HL-60 (cell line): ENCODE results near the gene ZNF35.

ENCODE experiments used
- DNase-seq, 2 experiments: peaks; one replicate each; pipeline ENCODE4 v3.0.0-alpha.2; 2010 to 2020; ENCODE audit warnings: low read depth in 1 of 2, low spot score in 1 of 2
- H3K27ac ChIP-seq: fragments of 250-450 bp; sonication (Bioruptor Pico); replicated peaks from 2 replicates; pipeline ENCODE4 v1.5.1; 2020; ENCODE audit warnings: mild to moderate bottlenecking, moderate library complexity
- H3K27me3 ChIP-seq: fragments of 250-450 bp; sonication (Bioruptor Pico); 2 replicates; pipeline ENCODE4 v1.5.1; 2021; ENCODE audit warnings: mild to moderate bottlenecking, moderate library complexity; ENCODE audit not compliant: insufficient read depth, poor library complexity, severe bottlenecking
- H3K4me3 ChIP-seq: replicated peaks from 2 replicates; pipeline ENCODE4 v1.5.1; 2011; ENCODE audit warnings: mild to moderate bottlenecking, control low read depth, low read length; ENCODE audit not compliant: insufficient read depth
- CTCF ChIP-seq: IDR thresholded peaks from one replicate; pipeline ENCODE4 v1.5.1; 2011; ENCODE audit warnings: low read length, control low read depth, inconsistent platforms; ENCODE audit not compliant: insufficient read depth
- GABPA ChIP-seq: IDR thresholded peaks from 2 replicates; pipeline ENCODE4 v1.6.1; 2012; ENCODE audit warnings: low read depth
- POLR2AphosphoS5 ChIP-seq: IDR thresholded peaks from 2 replicates; pipeline ENCODE4 v1.6.1; 2012; ENCODE audit warnings: low read depth
- REST ChIP-seq: IDR thresholded peaks from 2 replicates; pipeline ENCODE4 v1.6.1; 2012; ENCODE audit warnings: low read depth; ENCODE audit not compliant: insufficient replicate concordance
- SPI1 ChIP-seq: IDR thresholded peaks from 2 replicates; pipeline ENCODE4 v1.6.1; 2012; ENCODE audit warnings: low read depth, mild to moderate bottlenecking, borderline replicate concordance

The ZNF35 gene

GRCh38 chr3:44678480-44679116 is 30.1 kb downstream of the ZNF35 start:
- DNase-seq, result no peak

GRCh38 chr3:44680921-44681455 is 32.5 kb downstream of the ZNF35 start:
- no peak overlapping the region for H3K4me3 ChIP-seq
- TF ChIP-seq CTCF, result no peak
- no peak for TF ChIP-seq REST
- TF ChIP-seq POLR2AphosphoS5, result no peak
- no peak overlapping the region for H3K27ac ChIP-seq
- no peak for DNase-seq
- no peaks in the 10 kb centered on the region for H3K27me3 ChIP-seq

More at GRCh38 chr3:44678480-44679116, 30.1 kb downstream of the ZNF35 start:
- no peak overlapping the region for H3K4me3 ChIP-seq
- no peak overlapping the region for H3K27ac ChIP-seq
- TF ChIP-seq REST (no peak), POLR2AphosphoS5 (no peak), CTCF (no peak), SPI1 (no peak), GABPA (no peak)
- no peaks in the 10 kb centered on the region for H3K27me3 ChIP-seq

GRCh38 chr3:44682182-44682896 is 33.8 kb downstream of the ZNF35 start:
- TF ChIP-seq POLR2AphosphoS5, result no peak
- TF ChIP-seq GABPA, result no peak
- no peak for TF ChIP-seq CTCF
- no peak for TF ChIP-seq SPI1
- TF ChIP-seq REST, result no peak
- no peak overlapping the region for H3K27ac ChIP-seq
- no peak overlapping the region for H3K4me3 ChIP-seq
- no peaks in the 10 kb centered on the region for H3K27me3 ChIP-seq
- DNase-seq, result no peak
